GM18498 (cell line): ENCODE data around the gene PPP1R9A.
"Not testable (repeated sequence)": the region's sequence is repeated elsewhere in the genome, so short reads cannot be mapped to it uniquely, and the experiment has no call there.

Source experiments
- ATAC-seq: cut with Tn5 transposase; IDR thresholded peaks from one replicate; pipeline ENCODE4 v1.9.1; 2021; ENCODE audit warnings: mild to moderate bottlenecking, moderate library complexity; ENCODE audit not compliant: unreplicated experiment

PPP1R9A gene

DNA sequence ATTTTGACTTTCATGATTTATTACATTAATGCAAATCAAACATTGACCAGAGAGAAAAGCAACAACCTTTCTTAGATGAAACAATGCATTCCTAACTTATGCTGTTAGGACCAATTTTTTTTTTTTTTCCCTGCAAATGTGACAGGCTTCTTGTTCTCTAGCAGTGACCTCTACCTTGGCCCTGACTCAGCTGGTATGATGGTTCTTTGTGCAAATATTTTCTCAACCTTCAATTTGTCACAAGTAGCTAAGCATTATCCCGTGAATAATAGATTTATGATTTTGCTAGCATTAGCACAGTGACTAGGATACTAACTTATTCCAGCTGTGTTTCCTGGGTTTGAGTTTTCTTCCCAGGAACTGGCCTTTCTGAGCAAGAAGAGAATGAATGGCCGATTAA is 64.9 kb downstream of the PPP1R9A start:
- ATAC-seq, result no peak

- ATAC-seq, result no peak
These were observed 66.5 kb downstream of the PPP1R9A start for GRCh38 chr7:94973844-94974243.

GRCh38 chr7:94974423-94974822 is 67.0 kb downstream of the PPP1R9A start:
- ATAC-seq, result no peak

- ATAC-seq, result no peak
These were observed 67.9 kb downstream of the PPP1R9A start for GRCh38 chr7:94975336-94975735.

DNA sequence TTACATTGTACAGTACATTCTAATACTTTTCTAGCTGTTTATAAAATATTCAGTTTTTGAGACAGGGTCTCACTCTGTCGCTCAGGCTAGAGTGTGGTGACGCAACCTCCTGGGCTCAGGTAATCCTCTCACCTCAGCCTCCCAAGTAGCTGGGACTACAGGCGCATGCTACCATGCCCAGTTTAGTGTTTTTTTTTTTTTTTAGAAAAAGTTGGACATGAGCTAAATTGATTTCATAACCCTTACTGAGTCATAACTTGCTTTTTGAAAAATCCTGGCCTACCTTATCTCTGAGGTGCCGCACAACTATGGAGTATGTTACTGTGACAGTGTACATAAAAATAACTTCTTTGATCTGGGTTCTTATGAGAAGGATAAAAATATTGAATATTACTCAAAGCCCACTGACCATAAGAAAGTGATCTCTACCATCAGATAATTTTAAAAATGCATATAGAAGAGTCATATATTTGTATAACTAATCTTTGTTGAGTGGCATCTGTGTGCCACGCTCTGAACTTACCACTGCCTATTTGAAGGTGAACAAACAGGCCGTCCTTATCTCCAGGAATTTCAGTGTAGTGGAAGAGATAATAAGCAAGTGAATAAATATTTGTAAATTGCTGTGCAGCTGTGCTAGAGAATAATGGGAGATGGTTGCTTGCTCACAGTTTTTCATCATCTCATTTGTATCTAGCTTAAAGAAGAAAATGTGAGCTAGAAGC is 73.2 kb downstream of the PPP1R9A start:
- no peak for ATAC-seq

DNA sequence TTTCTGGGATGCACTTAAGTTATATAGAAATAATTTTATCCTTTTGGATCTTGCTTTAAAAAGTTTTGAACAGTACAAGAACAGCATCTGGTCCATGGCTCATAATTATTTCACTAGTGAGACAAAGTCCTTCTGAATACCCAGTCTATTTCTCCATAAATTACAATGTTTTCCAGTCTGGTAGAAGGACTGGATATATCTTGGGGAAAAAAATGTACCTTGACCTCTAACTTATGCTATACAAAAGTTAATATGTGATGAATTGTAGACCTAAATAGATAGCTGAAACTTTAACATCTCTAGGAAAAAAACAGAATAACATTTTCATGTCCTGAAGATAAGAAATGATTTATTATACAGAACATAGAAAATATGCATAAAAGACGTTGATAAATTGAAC is 88.5 kb downstream of the PPP1R9A start:
- ATAC-seq, result no peak

GRCh38 chr7:94996369-94996768 is 89.0 kb downstream of the PPP1R9A start:
- ATAC-seq, result no peak

DNA sequence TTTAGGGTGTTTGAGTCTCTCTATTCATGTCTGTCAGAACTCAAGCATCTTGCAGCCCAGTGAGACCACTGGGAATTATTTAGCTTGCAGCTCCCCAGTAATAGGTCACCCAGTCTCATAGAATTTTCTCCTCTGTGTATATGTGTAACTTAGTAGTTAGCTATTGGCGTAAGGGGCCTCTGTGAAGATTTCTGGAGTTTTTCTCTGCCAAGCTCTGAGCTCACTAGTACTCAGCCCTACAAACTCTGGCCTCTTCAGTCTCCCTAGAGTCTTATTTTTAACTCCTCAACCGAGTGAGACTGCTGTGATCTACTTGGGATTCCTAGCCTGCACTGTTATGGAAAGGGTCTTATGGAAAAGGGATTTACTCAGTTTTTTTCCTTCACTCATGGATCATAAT is 90.2 kb downstream of the PPP1R9A start:
- no peak for ATAC-seq

GRCh38 chr7:94998266-94999068 is 91.1 kb downstream of the PPP1R9A start:
- no peak for ATAC-seq

DNA sequence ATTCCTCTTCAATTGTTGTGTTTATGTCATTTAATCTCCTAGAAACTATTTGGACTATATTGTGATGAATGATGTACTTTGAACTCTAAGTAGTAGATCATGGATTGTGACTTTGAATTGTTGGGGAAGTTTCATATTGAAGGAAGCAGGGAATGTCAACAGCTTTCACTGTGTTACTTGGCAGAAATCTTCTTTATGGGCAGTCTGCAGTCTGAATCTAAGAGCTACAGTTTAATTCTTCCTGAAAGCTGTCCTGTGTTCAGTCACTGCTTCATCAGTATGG is 91.6 kb downstream of the PPP1R9A start:
- no peak for ATAC-seq

- not testable (repeated sequence) for ATAC-seq
These were observed 92.2 kb downstream of the PPP1R9A start for GRCh38 chr7:94999601-95000000.

DNA sequence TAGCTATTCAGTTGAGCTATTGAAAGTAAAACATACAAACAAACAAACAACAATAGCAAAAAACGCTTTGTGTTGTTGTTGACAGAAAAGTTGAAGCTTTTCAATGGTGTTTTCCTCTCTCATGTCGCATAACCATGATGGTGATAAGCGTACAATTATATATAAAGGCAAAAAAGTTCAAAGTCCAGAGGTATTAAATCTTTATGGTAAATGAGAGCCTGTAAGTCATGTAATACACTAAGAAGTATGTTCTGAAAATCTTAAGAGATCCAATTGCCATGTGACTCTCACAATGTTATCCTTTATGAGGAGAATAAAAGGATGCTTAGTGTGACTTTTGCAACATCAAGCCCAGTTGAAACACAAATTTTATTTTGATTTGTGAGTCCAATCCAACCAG is 93.9 kb downstream of the PPP1R9A start:
- ATAC-seq, result no peak

- no peak for ATAC-seq
These were observed 94.6 kb downstream of the PPP1R9A start for GRCh38 chr7:95001815-95002561.

GRCh38 chr7:95002775-95003174 is 95.4 kb downstream of the PPP1R9A start:
- ATAC-seq, result no peak

DNA sequence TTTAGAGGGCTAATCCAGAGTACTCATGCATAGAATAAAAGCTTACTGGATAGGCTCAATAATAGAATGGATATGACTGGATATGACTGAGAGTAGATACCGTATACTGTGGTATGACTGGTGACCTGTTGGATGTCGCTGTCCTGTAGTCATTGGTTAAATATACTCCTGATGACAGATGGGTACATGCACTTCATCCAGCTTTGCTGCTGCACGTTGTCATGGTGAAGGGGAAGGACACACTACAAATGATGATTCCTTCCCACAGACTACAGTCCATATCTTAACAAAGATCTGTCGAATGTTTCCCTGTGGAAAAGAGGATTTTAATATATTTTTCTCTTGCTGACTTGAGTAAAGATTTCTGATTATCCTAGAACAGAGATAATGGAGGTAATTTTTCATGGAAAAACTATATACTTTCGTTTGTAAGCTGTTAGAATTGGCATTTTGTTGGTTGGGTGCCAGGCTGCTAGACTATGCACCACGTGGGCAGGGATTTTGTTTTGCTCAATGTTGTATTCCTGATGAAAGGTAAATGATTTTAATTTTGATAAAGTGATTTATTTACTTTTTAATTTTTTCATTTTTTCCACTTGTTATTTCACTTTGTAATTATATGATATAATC is 97.3 kb downstream of the PPP1R9A start:
- ATAC-seq, result no peak

DNA sequence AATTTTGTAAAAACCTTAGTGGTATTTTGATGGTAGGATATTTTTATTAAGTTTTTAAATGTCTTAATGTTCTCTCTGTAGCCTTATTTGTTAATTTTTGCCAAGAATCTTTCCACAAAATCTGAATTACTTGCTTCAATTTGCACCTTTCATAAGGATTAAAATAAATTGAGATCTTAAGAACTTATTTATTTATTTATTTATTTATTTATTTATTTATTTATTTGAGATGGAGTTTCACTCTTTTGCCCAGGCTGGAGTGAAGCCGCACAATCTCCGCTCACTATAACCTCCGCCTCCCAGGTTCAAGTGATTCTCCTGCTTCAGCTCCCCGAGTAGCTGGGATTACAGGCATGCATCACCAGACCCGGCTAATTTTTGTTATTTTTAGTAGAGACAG is 98.6 kb downstream of the PPP1R9A start:
- no peak for ATAC-seq

GRCh38 chr7:95008773-95009172 is 101.4 kb downstream of the PPP1R9A start:
- ATAC-seq, result not testable (repeated sequence)

GRCh38 chr7:95011146-95011928 is 103.9 kb downstream of the PPP1R9A start:
- ATAC-seq, result no peak

DNA sequence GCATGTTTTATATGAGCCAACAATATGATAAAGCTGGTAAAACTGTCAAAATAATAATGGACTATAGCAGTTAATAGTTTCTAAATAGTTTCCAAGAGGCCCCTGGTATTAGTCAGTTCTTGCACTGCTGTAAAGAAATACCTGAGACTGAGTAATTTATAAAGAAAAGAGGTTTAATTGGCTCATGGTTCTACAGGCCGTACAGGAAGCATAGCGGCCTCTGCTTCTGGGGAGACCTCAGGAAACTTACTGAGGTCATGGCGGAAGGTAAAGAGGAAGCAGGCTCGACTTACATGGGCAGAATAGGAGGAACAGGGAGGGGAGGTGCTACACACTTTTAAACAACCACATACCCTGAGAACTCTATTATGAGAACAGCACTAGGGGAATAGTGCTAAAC is 104.6 kb downstream of the PPP1R9A start:
- ATAC-seq, result no peak

DNA sequence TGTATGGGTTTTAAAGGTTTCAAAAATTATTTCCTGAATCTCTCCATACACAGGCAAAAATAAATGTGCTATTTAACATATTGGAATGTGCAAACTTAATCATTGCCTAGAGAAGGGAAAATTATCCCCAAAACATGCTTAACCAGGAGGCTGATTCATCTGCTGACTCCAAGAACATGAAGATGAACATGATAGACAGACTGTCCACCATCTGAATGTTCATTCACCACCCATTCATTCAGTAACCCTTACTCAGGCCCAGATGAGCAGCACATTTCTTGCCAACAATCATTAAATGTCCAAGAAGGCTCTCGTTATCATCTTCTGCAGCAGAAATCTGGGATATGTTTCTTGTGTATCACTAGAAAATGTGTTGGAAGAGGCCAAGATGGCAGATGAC is 110.6 kb downstream of the PPP1R9A start:
- no peak for ATAC-seq

- ATAC-seq, result no peak
These were observed 118.6 kb downstream of the PPP1R9A start for GRCh38 chr7:95026018-95026417.
